Endodermal cell (in vitro differentiated cells): ENCODE data around the gene GRIK4. TPM values are rescaled to one million over a fixed set of nuclear protein-coding genes. Genes with fewer than 3 reads are reported as not detected.

Experiments
- DNase-seq: peaks from one replicate; pipeline ENCODE4 v3.0.0-alpha.2; 2017
- H3K27ac ChIP-seq: 2 replicates; pipeline ENCODE4 v1.5.1; 2013; ENCODE audit warnings: mild to moderate bottlenecking, low read depth, low read length, moderate library complexity
- H3K27me3 ChIP-seq: 2 replicates; pipeline ENCODE4 v1.6.1; 2013; ENCODE audit warnings: mild to moderate bottlenecking, low read length, moderate library complexity; ENCODE audit not compliant: insufficient read depth, control insufficient read depth, poor library complexity, severe bottlenecking
- H3K36me3 ChIP-seq: 2 replicates; pipeline ENCODE4 v1.7.0; 2013; ENCODE audit warnings: mild to moderate bottlenecking, low read length, moderate library complexity; ENCODE audit not compliant: control insufficient read depth, insufficient read depth
- H3K4me1 ChIP-seq: one replicate; pipeline ENCODE4 v1.7.0; 2013; ENCODE audit warnings: low read length; ENCODE audit not compliant: control insufficient read depth, insufficient read depth
- H3K4me3 ChIP-seq: 2 replicates; pipeline ENCODE4 v1.5.1; 2013; ENCODE audit warnings: mild to moderate bottlenecking, low read length, moderate library complexity
- H3K9ac ChIP-seq: 2 replicates; pipeline ENCODE4 v1.6.1; 2013; ENCODE audit warnings: mild to moderate bottlenecking, low read length, moderate library complexity; ENCODE audit not compliant: poor library complexity, severe bottlenecking; ENCODE audit errors: extremely low read depth
- H3K9me3 ChIP-seq: 2 replicates; pipeline ENCODE4 v1.6.1; 2013; ENCODE audit warnings: mild to moderate bottlenecking, low read length, moderate library complexity; ENCODE audit not compliant: control insufficient read depth
- H3K27ac Mint-ChIP-seq: 2 replicates; pipeline ENCODE4 v1.8.0; 2020; ENCODE audit warnings: mixed read lengths
- H3K27me3 Mint-ChIP-seq: 2 replicates; pipeline ENCODE4 v1.8.0; 2021; ENCODE audit warnings: mild to moderate bottlenecking, mixed read lengths; ENCODE audit not compliant: insufficient read depth
- H3K36me3 Mint-ChIP-seq: 2 replicates; pipeline ENCODE4 v1.8.0; 2020; ENCODE audit warnings: low read depth, mixed read lengths
- H3K4me1 Mint-ChIP-seq: 2 replicates; pipeline ENCODE4 v1.8.0; 2020; ENCODE audit warnings: mixed read lengths
- H3K4me3 Mint-ChIP-seq: 2 replicates; pipeline ENCODE4 v1.8.0; 2020; ENCODE audit warnings: mild to moderate bottlenecking, moderate library complexity, mixed read lengths
- H3K9me3 Mint-ChIP-seq: 2 replicates; pipeline ENCODE4 v1.8.0; 2020; ENCODE audit warnings: mild to moderate bottlenecking, mixed read lengths
- WGBS, 2 experiments: methylation state at CpG; one replicate each; pipeline versions ENCODE4 v1.1.5 to v1.1.7; 2013; ENCODE audit warnings: missing lambda C conversion rate in 2 of 2, mixed read lengths in 1 of 2; ENCODE audit not compliant: insufficient coverage in 1 of 2, insufficient read length in 1 of 2; 5-methylcytosine and 5-hydroxymethylcytosine counted together
- total RNA-seq, 2 donors: library from RNA; stranded (reverse); fragmentation: NEBNext Ultra II Directional in 1 of 2; extraction: Animal tissue kit (Norgen Biotek cat#: 25700) in 1 of 2; gene quantifications; 2 replicates in 1 of 2; 3 replicates in 1 of 2; pipeline ENCODE4 v1.2.1, GENCODE V29; 2021
- TF ChIP-seq, protein P1 (sequence below): fragments of 200-600 bp; sonication (generic); conservative IDR thresholded peaks from 2 replicates; pipeline ENCODE4 v1.5.0; 2021; ENCODE audit warnings: antibody characterized with exemption, mild to moderate bottlenecking

The GRIK4 gene
- total RNA-seq, 2 donors from 2014 or later = 1.7 to 3.5 TPM

GRCh38 chr11:120873966-120874735 is 362.6 kb downstream of the GRIK4 start:
- no peaks in the 10 kb centered on the region for H3K9me3 ChIP-seq
- H3K27me3 Mint-ChIP-seq = peaks cover 4% of the 10 kb centered on the region
- no peaks in the 10 kb centered on the region for H3K36me3 ChIP-seq
- no peak overlapping the region for H3K9ac ChIP-seq
- TF ChIP-seq, protein P1, sequence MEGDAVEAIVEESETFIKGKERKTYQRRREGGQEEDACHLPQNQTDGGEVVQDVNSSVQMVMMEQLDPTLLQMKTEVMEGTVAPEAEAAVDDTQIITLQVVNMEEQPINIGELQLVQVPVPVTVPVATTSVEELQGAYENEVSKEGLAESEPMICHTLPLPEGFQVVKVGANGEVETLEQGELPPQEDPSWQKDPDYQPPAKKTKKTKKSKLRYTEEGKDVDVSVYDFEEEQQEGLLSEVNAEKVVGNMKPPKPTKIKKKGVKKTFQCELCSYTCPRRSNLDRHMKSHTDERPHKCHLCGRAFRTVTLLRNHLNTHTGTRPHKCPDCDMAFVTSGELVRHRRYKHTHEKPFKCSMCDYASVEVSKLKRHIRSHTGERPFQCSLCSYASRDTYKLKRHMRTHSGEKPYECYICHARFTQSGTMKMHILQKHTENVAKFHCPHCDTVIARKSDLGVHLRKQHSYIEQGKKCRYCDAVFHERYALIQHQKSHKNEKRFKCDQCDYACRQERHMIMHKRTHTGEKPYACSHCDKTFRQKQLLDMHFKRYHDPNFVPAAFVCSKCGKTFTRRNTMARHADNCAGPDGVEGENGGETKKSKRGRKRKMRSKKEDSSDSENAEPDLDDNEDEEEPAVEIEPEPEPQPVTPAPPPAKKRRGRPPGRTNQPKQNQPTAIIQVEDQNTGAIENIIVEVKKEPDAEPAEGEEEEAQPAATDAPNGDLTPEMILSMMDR = no peak
- no peaks in the 10 kb centered on the region for H3K4me1 ChIP-seq
- no peak overlapping the region for H3K4me3 ChIP-seq
- H3K4me3 Mint-ChIP-seq = no peak overlapping the region
- H3K9me3 Mint-ChIP-seq = no peaks in the 10 kb centered on the region
- no peak for DNase-seq
- H3K36me3 Mint-ChIP-seq = peaks cover 5% of the 10 kb centered on the region
- H3K4me1 Mint-ChIP-seq = no peaks in the 10 kb centered on the region
- H3K27ac Mint-ChIP-seq = no peak overlapping the region
- no peak overlapping the region for H3K27ac ChIP-seq
- H3K27me3 ChIP-seq = no peaks in the 10 kb centered on the region
- 94 to 98% methylated on average over 10 to 15 of the region's 15 CpGs for WGBS, 2 experiments

DNA sequence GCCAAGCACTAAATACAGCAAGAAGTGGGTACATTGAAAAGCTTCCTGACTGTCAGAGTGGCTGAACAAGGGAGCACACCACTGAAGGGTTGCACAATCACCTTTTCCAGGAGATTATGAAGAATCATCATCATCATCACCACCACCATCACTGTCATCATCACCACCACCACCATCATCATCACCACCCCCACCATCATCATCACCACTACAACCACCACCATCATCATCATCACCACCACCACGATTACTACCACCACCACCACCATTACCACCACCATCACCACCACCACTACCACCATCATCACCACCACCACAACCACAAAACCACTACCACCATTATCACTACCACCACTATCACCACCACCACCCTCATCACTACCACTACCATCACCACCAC is 364.4 kb downstream of the GRIK4 start:
- Mint-ChIP-seq H3K27me3 (peaks cover 4% of the 10 kb centered on the region), H3K9me3 (no peaks in the 10 kb centered on the region), H3K27ac (no peak overlapping the region), H3K4me3 (no peak overlapping the region), H3K36me3 (peaks cover 5% of the 10 kb centered on the region), H3K4me1 (no peaks in the 10 kb centered on the region)
- Histone ChIP-seq H3K27me3 (no peaks in the 10 kb centered on the region), H3K4me3 (no peak overlapping the region), H3K27ac (no peak overlapping the region), H3K36me3 (no peaks in the 10 kb centered on the region), H3K9ac (no peak overlapping the region), H3K9me3 (no peaks in the 10 kb centered on the region), H3K4me1 (no peaks in the 10 kb centered on the region)
- TF ChIP-seq, protein P1 = no peak
- WGBS, 2 experiments = 83% methylated on average over 1 of the region's 1 CpG; no CpG with 5 or more reads in 1 of the 2 experiments
- no peak for DNase-seq

DNA sequence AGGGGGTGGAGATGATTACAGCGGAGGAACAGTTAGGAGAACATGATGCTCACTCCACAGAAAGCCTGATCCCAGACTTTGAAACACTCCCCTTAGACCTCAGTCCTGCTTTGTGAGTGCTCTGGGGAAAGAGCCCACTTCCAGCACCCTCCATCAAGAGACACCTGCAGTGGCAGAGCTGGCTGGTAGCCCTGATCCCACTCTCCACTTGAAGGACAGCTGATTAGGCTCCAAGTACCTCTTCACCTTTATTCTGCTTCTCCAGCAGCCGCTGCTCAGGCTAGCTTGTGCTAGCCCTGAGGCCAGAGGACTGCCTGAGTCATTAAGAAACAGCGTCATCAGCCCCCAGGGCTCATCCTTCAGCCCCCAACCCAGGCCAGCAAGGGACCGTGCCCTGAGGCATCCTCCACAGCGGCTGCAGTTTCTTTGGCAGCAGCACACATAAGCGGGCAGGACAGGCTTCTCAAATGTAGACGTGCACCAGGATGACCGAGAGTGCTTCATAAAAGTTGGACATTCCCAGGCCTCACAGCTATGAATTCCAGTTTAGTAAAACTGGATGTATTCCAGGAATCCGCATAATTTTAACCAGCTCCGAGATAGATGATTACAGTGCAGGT is 366.3 kb downstream of the GRIK4 start:
- Histone ChIP-seq H3K36me3 (no peaks in the 10 kb centered on the region), H3K27ac (no peak overlapping the region), H3K9me3 (no peaks in the 10 kb centered on the region), H3K4me3 (no peak overlapping the region), H3K9ac (no peak overlapping the region), H3K27me3 (no peaks in the 10 kb centered on the region), H3K4me1 (no peaks in the 10 kb centered on the region)
- 89 to 92% methylated on average over 9 to 10 of the region's 10 CpGs for WGBS, 2 experiments
- TF ChIP-seq, protein P1 = no peak
- no peak for DNase-seq
- Mint-ChIP-seq H3K36me3 (peaks cover 5% of the 10 kb centered on the region), H3K9me3 (no peaks in the 10 kb centered on the region), H3K4me1 (no peaks in the 10 kb centered on the region), H3K4me3 (no peak overlapping the region), H3K27ac (no peak overlapping the region), H3K27me3 (peaks cover 2% of the 10 kb centered on the region)
